K562 (cell line): ENCODE measurements around the gene MED13L. TPM values are rescaled to one million over a fixed set of nuclear protein-coding genes. Genes with fewer than 3 reads are reported as not detected.

Experiments
- BRF1 ChIP-seq: IDR thresholded peaks from 3 replicates; pipeline ENCODE4 v1.6.1; 2011; ENCODE audit warnings: borderline replicate concordance, mild to moderate bottlenecking; ENCODE audit not compliant: insufficient read length; ENCODE audit errors: extremely low read depth
- CHD7 ChIP-seq: fragments of 200-600 bp; sonication (generic); IDR thresholded peaks from one replicate; pipeline ENCODE4 v1.6.1; 2012; ENCODE audit warnings: mild to moderate bottlenecking, low read depth, low read length, inconsistent platforms
- EP300 ChIP-seq: IDR thresholded peaks from 2 replicates; pipeline ENCODE4 v1.6.1; 2012; ENCODE audit warnings: low read length, improper control_type of control experiment
- FOXJ3 ChIP-seq: sonication (generic); formaldehyde crosslinking; IDR thresholded peaks from 2 replicates; pipeline ENCODE4 v1.4.0; 2020; ENCODE audit warnings: mild to moderate bottlenecking, missing genetic modification reagents
- GATAD2A ChIP-seq: fragments of 450-650 bp; IDR thresholded peaks from 2 replicates; pipeline ENCODE4 v1.6.1; 2017
- PBX2 ChIP-seq, 2 experiments: IDR thresholded peaks in 1 of 2; conservative IDR thresholded peaks in 1 of 2; 2 replicates each; pipeline ENCODE4 v1.6.1; 2016; ENCODE audit warnings: low read depth in 2 of 2, mild to moderate bottlenecking in 1 of 2, missing compliant biosample characterization in 1 of 2, missing genetic modification characterization in 1 of 2, moderate library complexity in 1 of 2
- ZNF785 ChIP-seq: fragments of 250-450 bp; sonication (Bioruptor Pico); IDR thresholded peaks from 2 replicates; pipeline ENCODE4 v1.4.0; 2020; ENCODE audit warnings: mild to moderate bottlenecking
- polyA plus RNA-seq, 8 experiments: library from polyadenylated mRNA; depleted of rRNA in 4 of 8; stranded (reverse) in 5 of 8; unstranded in 3 of 8; fragments of >200 nt; fragmentation: Nextera tagmentation in 2 of 8; fragmentation: Illumina TruSeq in 1 of 8; extraction: Ambion mirVana in 2 of 8; extraction: Trizol in 1 of 8; gene quantifications; 2 replicates each; pipeline versions ENCODE4 v1.2.1 to v1.2.3, GENCODE V29; 2011 to 2014; ENCODE audit warnings: inconsistent platforms in 1 of 8, missing spikeins in 1 of 8
- total RNA-seq, 7 experiments: library from RNA; depleted of rRNA in 6 of 7; stranded (reverse); fragments of >200 nt in 6 of 7; fragmentation: Illumina TruSeq in 2 of 7; extraction: Trizol in 2 of 7; gene quantifications; 2 replicates each; pipeline versions ENCODE4 v1.2.1 to v1.2.3, GENCODE V29; 2011 to 2021; ENCODE audit warnings: low replicate concordance in 1 of 7

MED13L gene
- total and polyA plus RNA-seq, 9 of the 15 experiments (the other 6 are each of a cell fraction or from before 2014, with no cell fraction given), result 13.4 to 90.3 (median 36.9) TPM

GRCh38 chr12:116302166-116303058, 24.9 kb upstream of the MED13L start (continued):
- TF ChIP-seq PBX2 (CRISPR knock-in tag; IDR thresholded peaks at IDR 0.05; ENCODE audit: low read depth) (no peak), PBX2 (tag; conservative IDR thresholded peaks at IDR 0.05; ENCODE audit: low read depth) (no peak), CHD7 (no peak), GATAD2A (no peak), FOXJ3 (CRISPR knock-in tag) (no peak), BRF1 (no peak), EP300 (no peak), ZNF785 (no peak)
